DMS153 treated with DMSO at 0.1 percent for 48 hours (cell line): Measurements from ENCODE around the gene SIGLEC1.

Experiments used
- DNase-seq: peaks from one replicate; lab custom pipeline; 2025; ENCODE audit not compliant: unreplicated experiment; lab: John Stamatoyannopoulos, UW

The SIGLEC1 gene

GRCh38 chr20:3729378-3729777, 17.0 kb upstream of the SIGLEC1 start:
- no peak for DNase-seq

GRCh38 chr20:3728876-3729275, 16.5 kb upstream of the SIGLEC1 start:
- DNase-seq: no peak

GRCh38 chr20:3728354-3728753, 16.0 kb upstream of the SIGLEC1 start:
- DNase-seq: no peak

GRCh38 chr20:3727401-3728021, 15.1 kb upstream of the SIGLEC1 start:
- DNase-seq: no peak

GRCh38 chr20:3724356-3724755, 12.0 kb upstream of the SIGLEC1 start:
- no peak for DNase-seq

- no peak for DNase-seq
Measured at GRCh38 chr20:3723284-3723683, 10.9 kb upstream of the SIGLEC1 start.

GRCh38 chr20:3721912-3722311, 9.5 kb upstream of the SIGLEC1 start:
- no peak for DNase-seq

- no peak for DNase-seq
Measured at GRCh38 chr20:3720626-3721025, 8.2 kb upstream of the SIGLEC1 start.

- no peak for DNase-seq
Measured at GRCh38 chr20:3720068-3720467, 7.7 kb upstream of the SIGLEC1 start.

GRCh38 chr20:3719046-3719445, 6.6 kb upstream of the SIGLEC1 start:
- DNase-seq: no peak

- peak; percentile 6 for DNase-seq
Measured at GRCh38 chr20:3716195-3716834, 3.9 kb upstream of the SIGLEC1 start.

- no peak for DNase-seq
Measured at GRCh38 chr20:3714092-3714491, 1.7 kb upstream of the SIGLEC1 start.

- DNase-seq: no peak
Measured at GRCh38 chr20:3711484-3711941, 887 bp downstream of the SIGLEC1 start.

- peak; percentile 11 for DNase-seq
Measured at GRCh38 chr20:3710703-3711483, 1.5 kb downstream of the SIGLEC1 start.

- DNase-seq: no peak
Measured at GRCh38 chr20:3710011-3710466, 2.4 kb downstream of the SIGLEC1 start.

- DNase-seq: no peak
Measured at GRCh38 chr20:3707508-3707899, 4.9 kb downstream of the SIGLEC1 start.

- no peak for DNase-seq
Measured at GRCh38 chr20:3706774-3707507, 5.5 kb downstream of the SIGLEC1 start.

- DNase-seq: no peak
Measured at GRCh38 chr20:3705970-3706739, 6.2 kb downstream of the SIGLEC1 start.

- DNase-seq: no peak
Measured at GRCh38 chr20:3705491-3705969, 6.9 kb downstream of the SIGLEC1 start.

GRCh38 chr20:3704087-3704486, 8.3 kb downstream of the SIGLEC1 start:
- DNase-seq: no peak
